NCI-H187 (cell line): ENCODE measurements around the gene GABRR2.

Experiments used
- DNase-seq, 2 experiments: peaks; one replicate each; lab custom pipeline; 2025; lab: John Stamatoyannopoulos, UW

The GABRR2 gene

DNA sequence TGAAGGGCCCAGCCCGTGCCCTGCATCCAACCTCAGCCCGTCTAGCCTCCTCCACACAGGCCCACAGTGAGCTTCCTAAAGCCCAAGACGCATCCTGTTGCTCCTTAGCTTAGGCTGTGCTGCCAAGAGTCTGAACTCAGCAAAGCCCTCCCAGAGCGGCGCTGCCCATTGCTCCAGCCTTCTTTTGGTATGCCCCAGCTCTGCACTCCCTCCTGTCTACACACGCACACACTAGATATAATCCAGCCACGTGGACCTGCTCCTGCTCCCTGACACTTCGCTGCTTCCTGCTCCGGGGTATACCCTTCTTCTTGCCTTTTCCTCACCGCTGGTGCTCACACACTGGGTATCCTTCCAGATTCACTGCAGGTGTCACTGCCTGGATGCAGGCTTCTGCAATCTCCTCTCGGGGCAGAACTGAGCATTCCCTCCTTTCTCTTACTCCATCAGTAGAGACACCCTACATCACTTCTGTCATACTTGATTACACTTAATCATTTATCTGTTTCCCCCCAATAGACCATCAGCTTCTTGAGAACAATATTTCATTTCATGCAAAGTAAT, 23.8 kb downstream of the GABRR2 start:
- no peak for DNase-seq

- no peak for DNase-seq
Observed at GRCh38 chr6:89290401-89291155, 24.5 kb downstream of the GABRR2 start.

DNA sequence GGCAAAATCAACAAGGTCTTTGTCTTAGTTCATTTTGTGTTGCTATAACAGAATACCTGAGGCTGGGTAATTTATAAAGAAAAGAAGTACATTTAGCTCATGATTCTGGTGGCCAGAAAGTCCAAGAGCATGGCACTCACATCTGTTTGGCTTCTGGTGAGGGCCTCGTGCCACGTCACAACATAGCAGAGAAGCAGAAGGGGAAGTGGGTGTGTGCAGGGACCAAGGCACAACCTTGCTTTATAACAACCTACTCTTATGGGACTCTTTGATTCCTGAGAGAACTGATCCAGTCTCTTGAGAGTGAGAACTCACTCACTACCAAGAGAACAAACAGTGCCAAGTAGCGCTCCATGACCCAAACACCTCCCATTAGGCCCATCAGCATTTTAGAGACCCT, 25.4 kb downstream of the GABRR2 start:
- no peak for DNase-seq

DNA sequence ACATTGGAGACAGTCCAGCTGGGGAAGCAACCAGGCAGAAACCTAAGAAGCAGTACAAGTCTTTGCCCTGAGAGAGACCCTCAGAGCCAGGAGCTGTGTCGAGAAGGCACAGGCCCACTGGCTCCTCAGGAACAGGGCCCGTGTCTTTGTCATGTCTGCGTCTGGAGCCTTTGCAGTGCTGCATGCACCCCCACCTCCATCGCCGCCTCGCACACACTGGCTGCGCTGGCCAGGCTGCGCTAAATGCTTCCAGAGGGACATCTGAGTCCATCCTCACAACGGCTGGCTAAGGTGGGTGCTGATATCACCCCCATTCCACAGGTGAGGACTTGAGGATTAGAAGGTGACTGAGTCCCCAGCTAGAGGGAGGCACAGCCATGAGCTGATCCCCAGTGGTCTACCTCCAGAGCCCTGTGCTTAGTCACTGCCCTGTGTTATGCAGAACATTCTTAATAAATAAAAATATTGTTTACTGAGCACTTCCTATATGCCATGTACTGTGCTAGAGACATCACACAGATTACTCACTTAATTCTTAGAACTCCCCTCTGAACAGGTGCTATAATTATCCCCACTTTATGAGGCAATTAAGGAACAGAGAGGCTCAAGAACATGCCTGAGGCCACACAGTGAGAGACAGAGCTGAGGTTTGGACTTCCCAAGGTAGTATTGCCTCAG, 27.6 kb downstream of the GABRR2 start:
- no peak for DNase-seq

GRCh38 chr6:89286516-89286915, 28.6 kb downstream of the GABRR2 start:
- no peak for DNase-seq

- no peak for DNase-seq
Observed at GRCh38 chr6:89284963-89285735, 29.9 kb downstream of the GABRR2 start.

DNA sequence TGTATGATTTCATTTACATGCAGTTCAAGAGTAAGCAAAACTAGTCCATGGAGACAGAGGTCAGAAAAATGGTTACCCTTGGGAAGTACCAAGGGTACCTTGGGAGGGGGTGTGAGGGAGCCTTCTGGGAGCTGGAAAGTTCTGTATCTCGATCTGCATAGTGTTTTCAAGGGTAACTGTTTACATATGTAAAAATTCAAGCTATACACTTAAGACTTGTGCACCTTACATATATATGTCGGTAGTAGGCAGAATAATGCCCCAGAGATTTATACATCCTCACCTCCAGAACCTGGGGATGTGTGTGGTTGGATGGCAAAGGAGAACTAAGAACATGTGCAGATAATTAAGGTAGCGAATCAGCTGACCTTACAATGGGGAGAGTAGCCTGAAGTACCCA, 31.0 kb downstream of the GABRR2 start:
- no peak for DNase-seq

DNA sequence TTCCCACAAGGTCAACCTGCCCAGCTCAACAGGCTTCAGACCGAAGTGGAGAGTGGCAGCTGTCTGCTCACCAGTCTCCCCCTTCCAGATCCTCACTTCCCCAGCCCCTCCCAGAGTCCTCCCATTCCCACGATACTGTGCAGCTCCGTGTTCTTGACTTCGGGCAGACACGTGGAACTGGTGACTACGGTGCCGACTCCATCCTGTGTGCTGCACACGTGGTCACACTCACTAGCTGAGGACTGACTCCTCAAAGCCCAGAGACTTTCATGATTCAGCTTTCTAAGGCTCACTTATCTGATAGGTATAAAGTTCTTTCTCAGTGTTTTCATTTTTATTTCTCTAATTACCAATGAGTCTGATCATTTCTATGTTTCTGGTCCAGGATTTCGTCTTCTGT, 32.4 kb downstream of the GABRR2 start:
- DNase-seq = no peak

DNA sequence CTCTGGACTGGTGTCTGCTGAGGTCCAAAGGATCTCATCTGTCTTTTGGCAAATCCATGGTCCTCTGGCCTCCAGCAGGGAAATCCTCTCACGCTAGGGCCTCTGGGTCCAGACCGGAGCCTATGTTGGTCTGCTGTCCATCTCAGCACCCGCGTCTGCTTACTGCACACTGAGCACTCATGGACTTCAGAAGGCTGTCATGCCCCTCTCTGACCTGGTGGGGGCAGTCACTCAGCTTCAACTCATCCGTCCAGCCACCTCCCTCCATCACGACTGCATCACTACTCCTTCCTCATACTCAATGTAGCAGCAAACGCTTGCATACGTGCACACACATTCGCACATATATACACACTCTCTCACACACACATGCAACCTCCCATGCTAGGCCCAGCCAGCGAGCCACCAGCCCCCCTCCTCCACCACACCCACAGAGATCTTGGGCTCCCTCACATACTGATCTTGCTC, 33.3 kb downstream of the GABRR2 start:
- no peak for DNase-seq

GRCh38 chr6:89278956-89279355, 36.1 kb downstream of the GABRR2 start:
- no peak for DNase-seq

- no peak for DNase-seq
Observed at GRCh38 chr6:89275900-89276299, 39.2 kb downstream of the GABRR2 start.

- no peak for DNase-seq
Observed at GRCh38 chr6:89273816-89274215, 41.3 kb downstream of the GABRR2 start.

DNA sequence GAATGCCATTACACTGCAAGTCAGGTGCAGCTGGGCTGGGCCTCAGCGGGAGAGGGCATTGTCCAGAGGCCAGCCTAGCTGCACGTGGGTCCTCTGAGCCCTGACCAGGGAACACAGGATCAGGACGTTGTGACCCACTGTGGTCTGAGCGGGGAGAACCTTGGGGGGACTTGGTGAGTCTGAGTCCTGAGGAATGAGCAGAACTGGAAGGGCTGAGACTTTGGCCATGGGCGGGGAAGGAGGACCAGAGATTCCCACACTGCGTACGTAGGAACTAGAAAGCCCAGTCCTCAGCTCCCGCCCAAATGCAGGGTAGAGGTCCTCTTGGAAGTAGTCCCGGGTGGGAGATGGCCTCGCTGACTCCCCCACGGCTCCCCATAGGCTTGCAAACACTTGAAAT, 42.5 kb downstream of the GABRR2 start:
- no peak for DNase-seq

- DNase-seq = no peak
Observed at GRCh38 chr6:89270951-89271721, 44.0 kb downstream of the GABRR2 start.

DNA sequence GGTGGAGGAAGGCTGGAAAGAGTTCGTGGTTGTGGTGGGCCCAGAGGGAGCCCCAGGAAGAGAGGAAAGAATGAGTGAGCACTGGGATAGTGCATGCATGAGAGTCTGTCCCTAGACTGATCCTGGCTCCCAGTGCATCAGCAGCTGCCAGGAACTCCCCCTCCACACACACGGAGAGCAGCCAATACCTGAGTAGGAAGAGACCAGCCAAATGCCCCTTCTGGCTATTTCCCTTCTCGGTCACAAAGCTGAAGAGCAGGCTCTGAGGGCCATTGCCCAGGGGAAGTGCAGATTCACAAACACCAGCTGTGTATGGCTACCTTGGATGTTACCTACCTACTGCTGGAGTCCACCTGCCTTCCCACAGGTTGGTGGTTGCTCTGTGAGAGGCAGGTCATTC, 45.1 kb downstream of the GABRR2 start:
- no peak for DNase-seq

GRCh38 chr6:89269252-89269651, 45.8 kb downstream of the GABRR2 start:
- DNase-seq = no peak

DNA sequence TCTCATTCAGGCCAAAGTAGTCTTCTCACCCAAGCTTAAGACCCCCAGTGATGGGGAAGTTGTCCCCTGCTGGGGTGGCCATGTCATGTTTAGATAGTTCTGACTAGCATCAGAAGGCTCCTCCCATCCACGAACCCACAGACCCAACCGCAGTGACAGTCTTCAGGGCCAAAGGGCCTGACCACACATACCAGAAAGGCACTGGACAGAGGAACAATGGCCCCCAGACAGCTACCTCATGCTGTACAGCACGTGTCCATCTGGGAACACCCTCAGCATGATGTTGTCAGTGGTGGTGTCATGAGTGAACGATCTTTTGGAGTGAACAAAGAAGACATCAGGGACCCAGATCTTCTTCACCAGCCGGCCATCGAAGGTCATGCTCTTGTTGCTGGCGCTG, 46.3 kb downstream of the GABRR2 start:
- DNase-seq = no peak

- DNase-seq = no peak
Observed at GRCh38 chr6:89267918-89268317, 47.2 kb downstream of the GABRR2 start.

DNA sequence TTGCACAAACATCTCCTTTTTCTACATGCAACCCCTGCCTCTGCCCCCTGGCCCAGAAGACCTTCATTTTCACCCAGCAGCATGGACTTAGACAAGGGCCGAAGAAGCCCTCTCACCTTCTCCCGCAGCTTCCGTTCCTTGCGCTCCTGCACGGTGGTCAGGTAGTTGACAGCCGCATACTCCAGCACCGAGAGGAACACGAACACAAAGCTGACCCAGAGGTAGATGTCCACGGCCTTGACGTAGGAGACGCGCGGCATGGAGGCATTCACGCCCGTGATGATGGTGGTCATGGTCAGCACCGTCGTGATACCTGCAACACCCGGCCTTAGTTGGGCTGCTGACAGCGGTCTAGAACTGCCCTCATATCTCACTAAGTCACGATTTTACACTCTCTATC, 50.8 kb downstream of the GABRR2 start:
- DNase-seq = no peak

GRCh38 chr6:89260832-89261231, 54.3 kb downstream of the GABRR2 start:
- no peak for DNase-seq

GRCh38 chr6:89260310-89260709, 54.8 kb downstream of the GABRR2 start:
- DNase-seq = no peak

DNA sequence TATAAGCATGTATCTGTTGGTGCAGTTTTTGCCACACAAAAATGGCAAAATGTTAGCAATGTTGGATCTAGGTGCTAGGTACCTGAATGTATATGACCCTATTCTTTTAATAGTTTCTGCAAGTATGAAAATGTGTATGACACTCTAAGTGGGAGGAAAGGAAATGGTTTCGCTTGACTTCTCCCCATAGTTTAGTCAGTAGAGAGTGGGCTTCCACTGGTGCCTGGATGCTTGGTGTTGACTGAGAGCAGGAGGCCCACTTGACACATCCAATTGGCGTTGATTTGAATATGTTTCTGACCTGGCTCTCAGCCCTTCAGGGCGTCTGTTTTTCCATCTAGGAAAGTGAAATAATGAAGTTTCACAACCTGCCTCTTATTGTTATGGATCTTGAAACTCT, 56.2 kb downstream of the GABRR2 start:
- DNase-seq = no peak
